HEK293 (cell line): Measurements from ENCODE around the gene PANK3.

Source experiments
- CTCF ChIA-PET: fragments of 350-600 bp; formaldehyde crosslinking; extraction: SDS; loops from one replicate; lab custom pipeline; 2021; ENCODE audit warnings: antibody characterized with exemption; lab: Yijun Ruan, JAX
- POLR2A ChIA-PET: fragments of 300-600 bp; formaldehyde crosslinking; extraction: SDS; loops from one replicate; lab custom pipeline; 2020; ENCODE audit warnings: antibody characterized with exemption, inconsistent platforms; lab: Yijun Ruan, JAX
- H3K27ac ChIP-seq: fragments of 200-500 bp; sonication (Bioruptor generic); 2 replicates; pipeline ENCODE4 v1.5.1; 2014; ENCODE audit warnings: low read depth, low read length, control low read depth, inconsistent platforms; ENCODE audit errors: extremely low read depth
- H3K36me3 ChIP-seq, 2 experiments: fragments of 200-500 bp in 1 of 2; sonication (Bioruptor generic) in 1 of 2; 1 replicate in 1 of 2; 2 replicates in 1 of 2; pipeline ENCODE4 v1.5.1; 2014 to 2017; ENCODE audit warnings: inconsistent platforms in 2 of 2, low read length in 2 of 2; ENCODE audit not compliant: control insufficient read depth in 2 of 2, insufficient read depth in 1 of 2
- H3K4me1 ChIP-seq: fragments of 200-500 bp; sonication (Bioruptor generic); 2 replicates; pipeline ENCODE4 v1.5.1; 2014; ENCODE audit warnings: mild to moderate bottlenecking, low read length, inconsistent platforms; ENCODE audit not compliant: control insufficient read depth, insufficient read depth
- H3K4me3 ChIP-seq: 2 replicates; pipeline ENCODE4 v1.5.1; 2011; ENCODE audit warnings: low read depth, mild to moderate bottlenecking, control low read depth, low read length, moderate library complexity
- H3K9me3 ChIP-seq: fragments of 200-500 bp; sonication (Bioruptor generic); 2 replicates; pipeline ENCODE4 v1.5.1; 2014; ENCODE audit warnings: low read depth, low read length, inconsistent platforms; ENCODE audit not compliant: control insufficient read depth, insufficient read depth
- BCL11B ChIP-seq: fragments of 450-650 bp; formaldehyde crosslinking; IDR thresholded peaks from 2 replicates; pipeline ENCODE4 v1.5.1; 2016; ENCODE audit warnings: low read depth, missing biosample characterization, missing genetic modification characterization
- GLIS1 ChIP-seq: fragments of 450-650 bp; formaldehyde crosslinking; IDR thresholded peaks from 2 replicates; pipeline ENCODE4 v1.5.1; 2016; ENCODE audit warnings: missing biosample characterization, missing genetic modification characterization
- KLF9 ChIP-seq: fragments of 450-650 bp; formaldehyde crosslinking; IDR thresholded peaks from 2 replicates; pipeline ENCODE4 v1.5.1; 2016; ENCODE audit warnings: missing biosample characterization, missing genetic modification characterization, low read depth
- SCRT2 ChIP-seq: fragments of 450-650 bp; formaldehyde crosslinking; IDR thresholded peaks from 2 replicates; pipeline ENCODE4 v1.5.1; 2016; ENCODE audit warnings: missing biosample characterization, missing genetic modification characterization
- YY2 ChIP-seq: fragments of 450-650 bp; formaldehyde crosslinking; IDR thresholded peaks from 2 replicates; pipeline ENCODE4 v1.5.1; 2016; ENCODE audit warnings: missing biosample characterization, missing genetic modification characterization
- ZFP3 ChIP-seq: fragments of 450-650 bp; formaldehyde crosslinking; IDR thresholded peaks from 2 replicates; pipeline ENCODE4 v1.5.1; 2016; ENCODE audit warnings: low read depth, missing biosample characterization, missing genetic modification characterization
- ZNF121 ChIP-seq: fragments of 450-650 bp; formaldehyde crosslinking; IDR thresholded peaks from 2 replicates; pipeline ENCODE4 v1.5.1; 2016; ENCODE audit warnings: missing biosample characterization, missing genetic modification characterization
- ZNF132 ChIP-seq: fragments of 450-650 bp; formaldehyde crosslinking; IDR thresholded peaks from 2 replicates; pipeline ENCODE4 v1.5.1; 2017; ENCODE audit warnings: missing biosample characterization, missing genetic modification characterization, borderline replicate concordance
- ZNF146 ChIP-seq: fragments of 450-650 bp; formaldehyde crosslinking; IDR thresholded peaks from 2 replicates; pipeline ENCODE4 v1.5.1; 2016; ENCODE audit warnings: missing biosample characterization, missing genetic modification characterization
- ZNF169 ChIP-seq: fragments of 450-650 bp; formaldehyde crosslinking; IDR thresholded peaks from 2 replicates; pipeline ENCODE4 v1.5.1; 2016; ENCODE audit warnings: missing biosample characterization, missing genetic modification characterization
- ZNF394 ChIP-seq: fragments of 450-650 bp; formaldehyde crosslinking; IDR thresholded peaks from 2 replicates; pipeline ENCODE4 v1.5.1; 2016; ENCODE audit warnings: missing biosample characterization, missing genetic modification characterization, mild to moderate bottlenecking, moderate library complexity, borderline replicate concordance
- ZNF544 ChIP-seq: fragments of 450-650 bp; formaldehyde crosslinking; IDR thresholded peaks from 2 replicates; pipeline ENCODE4 v1.5.0; 2017; ENCODE audit warnings: missing biosample characterization, missing genetic modification characterization
- ZNF785 ChIP-seq: fragments of 450-650 bp; formaldehyde crosslinking; IDR thresholded peaks from 2 replicates; pipeline ENCODE4 v1.5.1; 2016; ENCODE audit warnings: missing biosample characterization, missing genetic modification characterization
- TF ChIP-seq, protein P1 (sequence below): fragments of 450-650 bp; formaldehyde crosslinking; optimal IDR thresholded peaks from 2 replicates; pipeline ENCODE3; 2016; ENCODE audit warnings: missing biosample characterization, mild to moderate bottlenecking, missing genetic modification characterization
- TF ChIP-seq, protein P2 (sequence below): fragments of 450-650 bp; formaldehyde crosslinking; IDR thresholded peaks from 2 replicates; pipeline ENCODE4 v1.5.1; 2016; ENCODE audit warnings: missing biosample characterization, missing genetic modification characterization
- TF ChIP-seq, protein P3 (sequence below): fragments of 450-650 bp; formaldehyde crosslinking; IDR thresholded peaks from 2 replicates; pipeline ENCODE4 v1.5.1; 2016; ENCODE audit warnings: missing biosample characterization, missing genetic modification characterization

PANK3 gene

DNA sequence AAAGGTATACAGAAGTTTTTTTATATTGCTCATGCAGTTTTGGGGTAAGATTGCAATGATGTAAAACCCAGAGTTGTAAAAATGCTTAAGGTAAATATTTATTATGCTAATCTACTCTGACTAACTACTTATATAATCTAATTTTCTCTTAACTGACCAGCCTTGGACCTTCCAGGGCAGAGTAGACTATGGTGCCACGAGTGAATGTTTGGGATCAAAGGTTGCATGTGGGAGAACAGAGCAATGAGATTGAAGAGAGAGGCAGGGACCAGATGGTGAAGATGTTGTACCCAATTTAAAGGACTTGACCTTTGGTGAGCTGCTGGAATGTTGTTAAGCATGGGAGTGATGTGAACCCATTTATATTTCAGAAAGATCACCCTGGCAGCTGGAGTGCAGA lies 34.8 kb upstream of the PANK3 start:
- POLR2A ChIA-PET, result no interaction called here
- Histone ChIP-seq H3K27ac (no peak overlapping the region), H3K9me3 (no peaks in the 10 kb centered on the region), H3K4me1 (no peaks in the 10 kb centered on the region), H3K36me3 (no peaks in the 10 kb centered on the region), H3K4me3 (no peak overlapping the region)
- CTCF ChIA-PET, result no interaction called here
- no peak for TF ChIP-seq ZNF394
- no peak for TF ChIP-seq SCRT2
- TF ChIP-seq ZNF121 (tag by site-specific recombination), result no peak
- TF ChIP-seq ZNF785, result no peak
- TF ChIP-seq, protein P1, sequence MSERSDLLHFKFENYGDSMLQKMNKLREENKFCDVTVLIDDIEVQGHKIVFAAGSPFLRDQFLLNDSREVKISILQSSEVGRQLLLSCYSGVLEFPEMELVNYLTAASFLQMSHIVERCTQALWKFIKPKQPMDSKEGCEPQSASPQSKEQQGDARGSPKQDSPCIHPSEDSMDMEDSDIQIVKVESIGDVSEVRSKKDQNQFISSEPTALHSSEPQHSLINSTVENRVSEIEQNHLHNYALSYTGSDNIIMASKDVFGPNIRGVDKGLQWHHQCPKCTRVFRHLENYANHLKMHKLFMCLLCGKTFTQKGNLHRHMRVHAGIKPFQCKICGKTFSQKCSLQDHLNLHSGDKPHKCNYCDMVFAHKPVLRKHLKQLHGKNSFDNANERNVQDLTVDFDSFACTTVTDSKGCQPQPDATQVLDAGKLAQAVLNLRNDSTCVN, result no peak
- TF ChIP-seq, protein P2, sequence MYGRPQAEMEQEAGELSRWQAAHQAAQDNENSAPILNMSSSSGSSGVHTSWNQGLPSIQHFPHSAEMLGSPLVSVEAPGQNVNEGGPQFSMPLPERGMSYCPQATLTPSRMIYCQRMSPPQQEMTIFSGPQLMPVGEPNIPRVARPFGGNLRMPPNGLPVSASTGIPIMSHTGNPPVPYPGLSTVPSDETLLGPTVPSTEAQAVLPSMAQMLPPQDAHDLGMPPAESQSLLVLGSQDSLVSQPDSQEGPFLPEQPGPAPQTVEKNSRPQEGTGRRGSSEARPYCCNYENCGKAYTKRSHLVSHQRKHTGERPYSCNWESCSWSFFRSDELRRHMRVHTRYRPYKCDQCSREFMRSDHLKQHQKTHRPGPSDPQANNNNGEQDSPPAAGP (tag by site-specific recombination), result no peak
- no peak for TF ChIP-seq ZNF132 (tag by site-specific recombination)
- no peak for TF ChIP-seq ZNF544 (tag by site-specific recombination)
- TF ChIP-seq, all 188 proteins: peak for 0

DNA sequence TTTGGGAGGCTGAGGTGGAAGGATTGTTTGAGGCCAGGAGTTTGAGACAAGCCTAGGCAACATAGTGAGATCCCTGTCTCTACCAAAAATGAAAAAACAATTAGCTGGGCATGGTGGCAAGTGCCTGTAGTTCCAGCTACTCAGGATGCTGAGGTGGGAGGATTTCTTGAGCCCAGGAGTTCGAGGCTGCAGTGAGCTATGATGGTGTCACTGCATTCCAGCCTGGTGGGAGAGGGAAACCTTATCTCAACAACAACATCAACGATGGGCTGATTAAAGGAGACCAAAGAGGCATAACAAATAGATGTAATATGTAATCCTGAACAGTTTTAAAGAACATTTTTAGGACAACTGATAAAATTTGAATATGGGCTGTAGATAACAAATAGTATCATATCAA lies 34.2 kb upstream of the PANK3 start:
- Histone ChIP-seq H3K36me3 (no peaks in the 10 kb centered on the region), H3K4me3 (no peak overlapping the region)
- TF ChIP-seq BCL11B (tag by site-specific recombination) (no peak), GLIS1 (tag by site-specific recombination) (peak; percentile 83), ZNF169 (tag by site-specific recombination) (no peak)
- TF ChIP-seq, all 188 proteins: peak for 1
- POLR2A ChIA-PET, result no interaction called here
- Histone ChIP-seq H3K9me3 (no peaks in the 10 kb centered on the region), H3K27ac (no peak overlapping the region), H3K4me1 (no peaks in the 10 kb centered on the region)
- CTCF ChIA-PET, result no interaction called here

DNA sequence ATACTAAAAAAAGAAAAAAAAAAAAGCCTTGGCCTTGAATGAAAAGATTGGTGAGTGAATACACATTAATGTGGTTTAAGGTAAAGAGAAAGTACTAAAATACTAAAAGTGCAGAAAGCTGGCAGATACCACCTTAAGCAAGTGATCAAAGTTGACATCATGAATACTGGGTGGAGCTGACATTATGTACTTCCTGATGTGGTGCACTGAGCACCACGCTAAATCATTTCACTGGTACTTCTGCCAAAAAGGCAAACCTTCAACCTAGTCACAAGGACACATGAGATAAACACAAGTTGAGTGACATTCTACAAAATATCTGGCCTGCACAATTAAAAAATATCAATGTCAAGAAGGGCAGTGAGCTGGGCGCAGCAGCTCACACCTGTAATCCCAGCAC lies 33.8 kb upstream of the PANK3 start:
- Histone ChIP-seq H3K9me3 (no peaks in the 10 kb centered on the region), H3K27ac (no peak overlapping the region), H3K36me3 (no peaks in the 10 kb centered on the region), H3K4me3 (no peak overlapping the region), H3K4me1 (no peaks in the 10 kb centered on the region)
- TF ChIP-seq ZFP3 (tag by site-specific recombination) (no peak), KLF9 (tag by site-specific recombination) (no peak), ZNF146 (tag by site-specific recombination) (no peak), ZNF169 (tag by site-specific recombination) (no peak), YY2 (tag by site-specific recombination) (no peak)
- TF ChIP-seq, protein P3, sequence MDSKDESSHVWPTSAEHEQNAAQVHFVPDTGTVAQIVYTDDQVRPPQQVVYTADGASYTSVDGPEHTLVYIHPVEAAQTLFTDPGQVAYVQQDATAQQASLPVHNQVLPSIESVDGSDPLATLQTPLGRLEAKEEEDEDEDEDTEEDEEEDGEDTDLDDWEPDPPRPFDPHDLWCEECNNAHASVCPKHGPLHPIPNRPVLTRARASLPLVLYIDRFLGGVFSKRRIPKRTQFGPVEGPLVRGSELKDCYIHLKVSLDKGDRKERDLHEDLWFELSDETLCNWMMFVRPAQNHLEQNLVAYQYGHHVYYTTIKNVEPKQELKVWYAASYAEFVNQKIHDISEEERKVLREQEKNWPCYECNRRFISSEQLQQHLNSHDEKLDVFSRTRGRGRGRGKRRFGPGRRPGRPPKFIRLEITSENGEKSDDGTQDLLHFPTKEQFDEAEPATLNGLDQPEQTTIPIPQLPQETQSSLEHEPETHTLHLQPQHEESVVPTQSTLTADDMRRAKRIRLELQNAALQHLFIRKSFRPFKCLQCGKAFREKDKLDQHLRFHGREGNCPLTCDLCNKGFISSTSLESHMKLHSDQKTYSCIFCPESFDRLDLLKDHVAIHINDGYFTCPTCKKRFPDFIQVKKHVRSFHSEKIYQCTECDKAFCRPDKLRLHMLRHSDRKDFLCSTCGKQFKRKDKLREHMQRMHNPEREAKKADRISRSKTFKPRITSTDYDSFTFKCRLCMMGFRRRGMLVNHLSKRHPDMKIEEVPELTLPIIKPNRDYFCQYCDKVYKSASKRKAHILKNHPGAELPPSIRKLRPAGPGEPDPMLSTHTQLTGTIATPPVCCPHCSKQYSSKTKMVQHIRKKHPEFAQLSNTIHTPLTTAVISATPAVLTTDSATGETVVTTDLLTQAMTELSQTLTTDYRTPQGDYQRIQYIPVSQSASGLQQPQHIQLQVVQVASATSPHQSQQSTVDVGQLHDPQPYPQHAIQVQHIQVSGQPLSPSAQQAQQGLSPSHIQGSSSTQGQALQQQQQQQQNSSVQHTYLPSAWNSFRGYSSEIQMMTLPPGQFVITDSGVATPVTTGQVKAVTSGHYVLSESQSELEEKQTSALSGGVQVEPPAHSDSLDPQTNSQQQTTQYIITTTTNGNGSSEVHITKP (tag by site-specific recombination), result peak; percentile 14; the same call in 1 of the 2 replicates
- ChIA-PET POLR2A (no interaction called here), CTCF (no interaction called here)
